ENCODE measurements around the gene WDR11.
"Not testable (repeated sequence)": the region's sequence is repeated elsewhere in the genome, so short reads cannot be mapped to it uniquely, and the experiment has no call there.

The WDR11 gene

GRCh38 chr10:120854388-120854787, 3.2 kb downstream of the WDR11 start:
- Histone ChIP-seq H3K4me1 (ENCODE audit: control insufficient read depth, insufficient read depth, low read length) (peaks cover 4% of the 10 kb centered on the region; the same call in 1 of the 2 replicates), H3K27ac (ENCODE audit: low read depth, low read length) (no peak overlapping the region)

GRCh38 chr10:120861178-120861855, 10.2 kb downstream of the WDR11 start:
- no peaks in the 10 kb centered on the region for H3K4me1 ChIP-seq (ENCODE audit: control insufficient read depth, insufficient read depth, low read length)
- H3K4me3 ChIP-seq (ENCODE audit: low read depth, low read length), result no peak overlapping the region
- H3K27ac ChIP-seq (ENCODE audit: low read depth, low read length), result no peak overlapping the region
- H3K9ac ChIP-seq (ENCODE audit: low read depth, low read length), result no peak overlapping the region
- H3K36me3 ChIP-seq (ENCODE audit: control insufficient read depth, insufficient read depth, low read length), result peaks cover 76% of the 10 kb centered on the region
- H3K9me3 ChIP-seq (ENCODE audit: control insufficient read depth, insufficient read depth, low read length), result no peaks in the 10 kb centered on the region
- no peaks in the 10 kb centered on the region for H3K27me3 ChIP-seq (ENCODE audit: control insufficient read depth, insufficient read depth, low read length)

More at GRCh38 chr10:120854388-120854787, 3.2 kb downstream of the WDR11 start:
- no peaks in the 10 kb centered on the region for H3K27me3 ChIP-seq (ENCODE audit: control insufficient read depth, insufficient read depth, low read length)
- H3K36me3 ChIP-seq (ENCODE audit: control insufficient read depth, insufficient read depth, low read length), result peaks cover 38% of the 10 kb centered on the region
- no peak overlapping the region for H3K9ac ChIP-seq (ENCODE audit: low read depth, low read length)
- H3K4me3 ChIP-seq (ENCODE audit: low read depth, low read length), result no peak overlapping the region
- 0 out of 2 replicates have a peak, but pooled peaks cover 6% of the 10 kb centered on the region for H3K9me3 ChIP-seq (ENCODE audit: control insufficient read depth, insufficient read depth, low read length)

- Histone ChIP-seq H3K9ac (ENCODE audit: low read depth, low read length) (no peak overlapping the region), H3K9me3 (ENCODE audit: control insufficient read depth, insufficient read depth, low read length) (no peaks in the 10 kb centered on the region), H3K27me3 (ENCODE audit: control insufficient read depth, insufficient read depth, low read length) (no peaks in the 10 kb centered on the region), H3K4me1 (ENCODE audit: control insufficient read depth, insufficient read depth, low read length) (no peaks in the 10 kb centered on the region), H3K27ac (ENCODE audit: low read depth, low read length) (no peak overlapping the region), H3K36me3 (ENCODE audit: control insufficient read depth, insufficient read depth, low read length) (peaks cover 79% of the 10 kb centered on the region), H3K4me3 (ENCODE audit: low read depth, low read length) (no peak overlapping the region)
These were observed 22.6 kb downstream of the WDR11 start for GRCh38 chr10:120873741-120874140.

- no peaks in the 10 kb centered on the region for H3K4me1 ChIP-seq (ENCODE audit: control insufficient read depth, insufficient read depth, low read length)
- H3K9ac ChIP-seq (ENCODE audit: low read depth, low read length), result no peak overlapping the region
- H3K4me3 ChIP-seq (ENCODE audit: low read depth, low read length), result no peak overlapping the region
- no peaks in the 10 kb centered on the region for H3K9me3 ChIP-seq (ENCODE audit: control insufficient read depth, insufficient read depth, low read length)
- no peaks in the 10 kb centered on the region for H3K27me3 ChIP-seq (ENCODE audit: control insufficient read depth, insufficient read depth, low read length)
- H3K36me3 ChIP-seq (ENCODE audit: control insufficient read depth, insufficient read depth, low read length), result peaks cover 65% of the 10 kb centered on the region
- no peak overlapping the region for H3K27ac ChIP-seq (ENCODE audit: low read depth, low read length)
These were observed 31.9 kb downstream of the WDR11 start for GRCh38 chr10:120883071-120883470.

GRCh38 chr10:120887482-120887881, 36.3 kb downstream of the WDR11 start:
- no peaks in the 10 kb centered on the region for H3K27me3 ChIP-seq (ENCODE audit: control insufficient read depth, insufficient read depth, low read length)
- H3K36me3 ChIP-seq (ENCODE audit: control insufficient read depth, insufficient read depth, low read length), result peaks cover 82% of the 10 kb centered on the region
- no peaks in the 10 kb centered on the region for H3K4me1 ChIP-seq (ENCODE audit: control insufficient read depth, insufficient read depth, low read length)
- H3K27ac ChIP-seq (ENCODE audit: low read depth, low read length), result no peak overlapping the region
- no peak overlapping the region for H3K9ac ChIP-seq (ENCODE audit: low read depth, low read length)
- H3K9me3 ChIP-seq (ENCODE audit: control insufficient read depth, insufficient read depth, low read length), result no peaks in the 10 kb centered on the region
- no peak overlapping the region for H3K4me3 ChIP-seq (ENCODE audit: low read depth, low read length)

GRCh38 chr10:120891365-120891764, 40.2 kb downstream of the WDR11 start:
- no peaks in the 10 kb centered on the region for H3K4me1 ChIP-seq (ENCODE audit: control insufficient read depth, insufficient read depth, low read length)
- H3K9me3 ChIP-seq (ENCODE audit: control insufficient read depth, insufficient read depth, low read length), result no peaks in the 10 kb centered on the region
- peaks cover 73% of the 10 kb centered on the region for H3K36me3 ChIP-seq (ENCODE audit: control insufficient read depth, insufficient read depth, low read length)

GRCh38 chr10:120894556-120894955, 43.4 kb downstream of the WDR11 start:
- no peaks in the 10 kb centered on the region for H3K9me3 ChIP-seq (ENCODE audit: control insufficient read depth, insufficient read depth, low read length)
- no peak overlapping the region for H3K4me3 ChIP-seq (ENCODE audit: low read depth, low read length)
- no peak overlapping the region for H3K9ac ChIP-seq (ENCODE audit: low read depth, low read length)
- no peaks in the 10 kb centered on the region for H3K27me3 ChIP-seq (ENCODE audit: control insufficient read depth, insufficient read depth, low read length)
- peaks cover 45% of the 10 kb centered on the region for H3K36me3 ChIP-seq (ENCODE audit: control insufficient read depth, insufficient read depth, low read length)
- H3K4me1 ChIP-seq (ENCODE audit: control insufficient read depth, insufficient read depth, low read length), result no peaks in the 10 kb centered on the region
- H3K27ac ChIP-seq (ENCODE audit: low read depth, low read length), result no peak overlapping the region

More at GRCh38 chr10:120891365-120891764, 40.2 kb downstream of the WDR11 start:
- Histone ChIP-seq H3K4me3 (ENCODE audit: low read depth, low read length) (no peak overlapping the region), H3K9ac (ENCODE audit: low read depth, low read length) (no peak overlapping the region), H3K27ac (ENCODE audit: low read depth, low read length) (no peak overlapping the region), H3K27me3 (ENCODE audit: control insufficient read depth, insufficient read depth, low read length) (no peaks in the 10 kb centered on the region)

- H3K27me3 ChIP-seq (ENCODE audit: control insufficient read depth, insufficient read depth, low read length), result no peaks in the 10 kb centered on the region
- H3K27ac ChIP-seq (ENCODE audit: low read depth, low read length), result no peak overlapping the region
- H3K9ac ChIP-seq (ENCODE audit: low read depth, low read length), result no peak overlapping the region
- H3K4me3 ChIP-seq (ENCODE audit: low read depth, low read length), result no peak overlapping the region
- H3K4me1 ChIP-seq (ENCODE audit: control insufficient read depth, insufficient read depth, low read length), result no peaks in the 10 kb centered on the region
- H3K36me3 ChIP-seq (ENCODE audit: control insufficient read depth, insufficient read depth, low read length), result peaks cover 46% of the 10 kb centered on the region
- no peaks in the 10 kb centered on the region for H3K9me3 ChIP-seq (ENCODE audit: control insufficient read depth, insufficient read depth, low read length)
These were observed 46.2 kb downstream of the WDR11 start for GRCh38 chr10:120897343-120897742.

GRCh38 chr10:120905268-120905667, 54.1 kb downstream of the WDR11 start:
- no peak overlapping the region for H3K4me3 ChIP-seq (ENCODE audit: low read depth, low read length)
- H3K9me3 ChIP-seq (ENCODE audit: control insufficient read depth, insufficient read depth, low read length), result peaks cover 15% of the 10 kb centered on the region
- H3K36me3 ChIP-seq (ENCODE audit: control insufficient read depth, insufficient read depth, low read length), result peaks cover 100% of the 10 kb centered on the region
- no peak overlapping the region for H3K27ac ChIP-seq (ENCODE audit: low read depth, low read length)
- no peak overlapping the region for H3K9ac ChIP-seq (ENCODE audit: low read depth, low read length)
- H3K4me1 ChIP-seq (ENCODE audit: control insufficient read depth, insufficient read depth, low read length), result no peaks in the 10 kb centered on the region
- no peaks in the 10 kb centered on the region for H3K27me3 ChIP-seq (ENCODE audit: control insufficient read depth, insufficient read depth, low read length)

- peaks cover 2% of the 10 kb centered on the region; the same call in 1 of the 2 replicates for H3K9me3 ChIP-seq (ENCODE audit: control insufficient read depth, insufficient read depth, low read length)
- H3K27ac ChIP-seq (ENCODE audit: low read depth, low read length), result no peak overlapping the region
- no peaks in the 10 kb centered on the region for H3K36me3 ChIP-seq (ENCODE audit: control insufficient read depth, insufficient read depth, low read length)
These were observed 66.5 kb downstream of the WDR11 start for GRCh38 chr10:120917521-120918250.

GRCh38 chr10:120923886-120924285, 72.7 kb downstream of the WDR11 start:
- not testable (repeated sequence) for H3K9me3 ChIP-seq (ENCODE audit: control insufficient read depth, insufficient read depth, low read length); H3K27ac ChIP-seq (ENCODE audit: low read depth, low read length); H3K4me3 ChIP-seq (ENCODE audit: low read depth, low read length); H3K9ac ChIP-seq (ENCODE audit: low read depth, low read length); H3K27me3 ChIP-seq (ENCODE audit: control insufficient read depth, insufficient read depth, low read length); H3K36me3 ChIP-seq (ENCODE audit: control insufficient read depth, insufficient read depth, low read length); H3K4me1 ChIP-seq (ENCODE audit: control insufficient read depth, insufficient read depth, low read length)

More at GRCh38 chr10:120917521-120918250, 66.5 kb downstream of the WDR11 start:
- Histone ChIP-seq H3K4me3 (ENCODE audit: low read depth, low read length) (no peak overlapping the region), H3K27me3 (ENCODE audit: control insufficient read depth, insufficient read depth, low read length) (no peaks in the 10 kb centered on the region), H3K9ac (ENCODE audit: low read depth, low read length) (no peak overlapping the region), H3K4me1 (ENCODE audit: control insufficient read depth, insufficient read depth, low read length) (no peaks in the 10 kb centered on the region)
